Activated CD4-positive, alpha-beta T cell treated with anti-CD3 and anti-CD28 coated beads, Interleukin-2, amount 10 ng/mL, durations not matched to agents 24 days and 14 days (primary cell): Measurements from ENCODE around the gene CSE1L. TPM values are rescaled to one million over a fixed set of nuclear protein-coding genes. Genes with fewer than 3 reads are reported as not detected.
A peak's percentile ranks its signal among the peaks of the same experiment; 100 is the strongest.
"Not testable (repeated sequence)": the region's sequence is repeated elsewhere in the genome, so short reads cannot be mapped to it uniquely, and the experiment has no call there.

Experiments used
- DNase-seq: peaks from one replicate; pipeline ENCODE4 v3.0.0; 2022
- H3K27ac Mint-ChIP-seq: one replicate; pipeline ENCODE4 v1.8.0; 2022; ENCODE audit warnings: mild to moderate bottlenecking, mixed read lengths
- H3K27me3 Mint-ChIP-seq: one replicate; pipeline ENCODE4 v1.8.0; 2022; ENCODE audit warnings: mixed read lengths
- H3K36me3 Mint-ChIP-seq: one replicate; pipeline ENCODE4 v1.8.0; 2022; ENCODE audit warnings: low read depth, mild to moderate bottlenecking, mixed read lengths
- H3K4me1 Mint-ChIP-seq: one replicate; pipeline ENCODE4 v1.8.0; 2021; ENCODE audit warnings: mixed read lengths
- H3K4me3 Mint-ChIP-seq: one replicate; pipeline ENCODE4 v1.8.0; 2022; ENCODE audit warnings: mild to moderate bottlenecking, moderate library complexity, mixed read lengths
- H3K9me3 Mint-ChIP-seq: one replicate; pipeline ENCODE4 v1.8.0; 2021; ENCODE audit warnings: mixed read lengths
- intact Hi-C: fragments of 100-400 bp; cut with micrococcal nuclease; formaldehyde crosslinking; loops from one replicate; pipeline ENCODE4 v1.15.1; 2023
- total RNA-seq: library from RNA; stranded (reverse); gene quantifications from 2 replicates; pipeline ENCODE4 v1.2.3, GENCODE V29; 2022

The CSE1L gene, protein sequence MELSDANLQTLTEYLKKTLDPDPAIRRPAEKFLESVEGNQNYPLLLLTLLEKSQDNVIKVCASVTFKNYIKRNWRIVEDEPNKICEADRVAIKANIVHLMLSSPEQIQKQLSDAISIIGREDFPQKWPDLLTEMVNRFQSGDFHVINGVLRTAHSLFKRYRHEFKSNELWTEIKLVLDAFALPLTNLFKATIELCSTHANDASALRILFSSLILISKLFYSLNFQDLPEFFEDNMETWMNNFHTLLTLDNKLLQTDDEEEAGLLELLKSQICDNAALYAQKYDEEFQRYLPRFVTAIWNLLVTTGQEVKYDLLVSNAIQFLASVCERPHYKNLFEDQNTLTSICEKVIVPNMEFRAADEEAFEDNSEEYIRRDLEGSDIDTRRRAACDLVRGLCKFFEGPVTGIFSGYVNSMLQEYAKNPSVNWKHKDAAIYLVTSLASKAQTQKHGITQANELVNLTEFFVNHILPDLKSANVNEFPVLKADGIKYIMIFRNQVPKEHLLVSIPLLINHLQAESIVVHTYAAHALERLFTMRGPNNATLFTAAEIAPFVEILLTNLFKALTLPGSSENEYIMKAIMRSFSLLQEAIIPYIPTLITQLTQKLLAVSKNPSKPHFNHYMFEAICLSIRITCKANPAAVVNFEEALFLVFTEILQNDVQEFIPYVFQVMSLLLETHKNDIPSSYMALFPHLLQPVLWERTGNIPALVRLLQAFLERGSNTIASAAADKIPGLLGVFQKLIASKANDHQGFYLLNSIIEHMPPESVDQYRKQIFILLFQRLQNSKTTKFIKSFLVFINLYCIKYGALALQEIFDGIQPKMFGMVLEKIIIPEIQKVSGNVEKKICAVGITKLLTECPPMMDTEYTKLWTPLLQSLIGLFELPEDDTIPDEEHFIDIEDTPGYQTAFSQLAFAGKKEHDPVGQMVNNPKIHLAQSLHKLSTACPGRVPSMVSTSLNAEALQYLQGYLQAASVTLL
- 135 and 136 TPM in 2 replicates for total RNA-seq

DNA sequence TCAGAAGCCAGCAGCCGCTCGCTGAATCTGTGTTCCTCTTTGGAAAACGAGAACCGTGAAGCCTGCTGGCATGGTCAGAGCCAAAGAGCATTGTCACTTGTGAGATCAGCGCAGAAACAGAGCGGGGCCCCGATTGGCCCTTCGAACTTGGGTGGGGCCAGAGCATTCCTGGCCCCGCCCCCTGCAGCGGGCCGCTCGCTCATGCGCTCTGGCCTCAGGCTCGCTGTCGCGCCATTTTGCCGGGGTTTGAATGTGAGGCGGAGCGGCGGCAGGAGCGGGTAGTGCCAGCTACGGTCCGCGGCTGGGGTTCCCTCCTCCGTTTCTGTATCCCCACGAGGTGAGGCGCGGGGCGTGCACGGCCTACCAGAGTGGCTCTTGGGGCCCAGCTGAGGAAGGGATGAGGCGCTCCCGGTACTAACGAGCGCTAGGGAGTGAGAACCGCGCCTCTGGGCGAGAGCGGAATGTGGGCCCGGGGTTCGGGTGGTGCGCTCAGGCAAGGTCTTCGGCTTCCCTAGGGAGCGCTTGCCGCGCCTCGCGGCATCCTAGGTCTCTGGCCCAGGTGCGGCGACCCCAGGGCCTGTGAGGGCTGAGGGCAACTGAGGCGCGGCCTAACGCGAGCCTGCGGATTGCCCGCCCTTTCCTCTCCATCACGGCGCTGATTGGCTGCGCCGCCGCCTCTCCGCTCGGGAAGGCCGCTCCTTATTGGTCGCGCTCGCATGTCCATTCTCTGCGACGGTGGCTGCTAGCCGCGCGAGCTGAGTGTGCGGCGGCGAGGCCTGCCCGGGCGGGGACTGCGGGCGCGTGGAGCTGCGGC lies at the start of gene CSE1L:
Gene CSE1L (plus strand): TSS at position 226 of the 814 bp plus-strand sequence. CDS start 12,152 bp downstream, outside the sequence.
- no peaks in the 10 kb centered on the region for H3K27me3 Mint-ChIP-seq
- H3K9me3 Mint-ChIP-seq = no peaks in the 10 kb centered on the region
- H3K36me3 Mint-ChIP-seq = peaks cover 34% of the 10 kb centered on the region
- H3K4me3 Mint-ChIP-seq = peak within 1 kb of the TSS; percentile 99
- H3K27ac Mint-ChIP-seq = peak within 1 kb of the TSS; percentile 100
- peaks cover 28% of the 10 kb centered on the region for H3K4me1 Mint-ChIP-seq
- DNase-seq = peak; percentile 99
- intact Hi-C loops = loop anchor here (1.0 to 10.0 kb wide), 6 partner anchors 125 to 1069 kb away; partner anchors contain the start of genes ARFGEF2, DDX27, PREX1 and STAU1

DNA sequence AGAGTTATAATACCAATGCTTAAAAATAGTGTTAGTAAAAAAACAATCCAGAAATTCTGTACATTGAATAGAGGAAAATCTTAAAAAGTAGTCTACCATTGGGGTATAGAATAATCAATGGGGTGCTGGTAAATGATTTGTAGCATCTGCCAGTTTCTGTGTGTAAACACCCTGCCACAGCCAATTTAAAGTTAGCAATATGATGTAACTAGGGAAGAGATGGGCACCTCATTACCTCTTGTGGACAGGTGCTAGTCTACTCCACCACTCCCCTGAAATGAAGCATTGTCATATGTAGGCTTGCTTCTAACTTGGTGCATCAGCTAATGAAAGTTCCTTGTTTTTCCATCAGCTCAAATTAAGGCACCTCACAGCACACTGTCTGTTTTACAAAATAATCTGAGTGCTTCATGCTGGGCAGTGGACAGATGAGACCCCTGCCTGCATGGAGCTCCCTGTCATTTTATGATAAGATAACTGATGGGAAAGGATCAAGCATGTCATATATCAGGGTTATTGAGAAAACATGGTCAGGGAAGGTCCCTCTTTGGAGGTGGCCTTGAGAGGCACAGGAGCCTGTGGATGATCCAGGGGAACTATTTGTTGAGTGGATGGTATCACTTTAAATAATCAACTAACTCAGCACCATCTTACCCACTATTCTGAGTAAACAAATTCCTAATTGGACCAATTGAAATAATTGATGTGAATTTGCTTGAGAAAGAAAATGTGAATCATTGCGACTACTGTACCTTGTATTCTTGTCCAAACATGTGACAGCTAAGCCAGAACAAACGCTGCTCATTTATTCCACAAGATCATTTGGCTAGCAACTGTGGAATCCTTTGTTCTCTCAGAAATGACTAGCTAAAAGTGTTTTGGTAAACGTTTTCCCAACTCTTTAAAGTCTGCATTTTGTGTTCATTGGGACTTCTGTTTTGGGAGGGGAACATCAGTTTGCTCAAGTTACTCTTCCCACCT lies 45.9 kb upstream of the CSE1L start:
- no peak for DNase-seq
- intact Hi-C loops = no loop called here
- Mint-ChIP-seq H3K4me3 (no peak overlapping the region), H3K27ac (no peak overlapping the region), H3K9me3 (no peaks in the 10 kb centered on the region), H3K36me3 (peaks cover 28% of the 10 kb centered on the region), H3K4me1 (no peaks in the 10 kb centered on the region), H3K27me3 (no peaks in the 10 kb centered on the region)

DNA sequence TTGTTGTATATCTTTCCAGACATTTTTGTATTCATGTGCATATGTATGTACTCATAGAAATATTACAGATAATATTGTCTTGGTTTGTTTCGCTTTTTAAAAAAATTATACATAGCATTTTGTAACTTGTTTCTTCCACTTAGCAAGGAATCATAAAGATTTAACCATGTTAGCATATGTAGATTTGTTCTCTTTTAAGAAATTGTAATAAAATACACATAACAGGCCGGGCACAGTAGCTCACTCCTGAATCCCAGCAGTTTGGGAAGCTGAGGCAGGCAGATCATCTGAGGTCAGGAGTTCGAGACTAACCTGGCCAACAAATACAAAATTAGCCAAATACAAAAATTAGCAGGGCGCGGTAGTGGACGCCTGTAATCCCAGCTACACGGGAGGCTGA lies 44.4 kb upstream of the CSE1L start:
- Mint-ChIP-seq H3K27me3 (no peaks in the 10 kb centered on the region), H3K27ac (no peak overlapping the region), H3K36me3 (peaks cover 30% of the 10 kb centered on the region), H3K4me3 (no peak overlapping the region), H3K9me3 (no peaks in the 10 kb centered on the region), H3K4me1 (no peaks in the 10 kb centered on the region)
- no peak for DNase-seq
- intact Hi-C loops = no loop called here

DNA sequence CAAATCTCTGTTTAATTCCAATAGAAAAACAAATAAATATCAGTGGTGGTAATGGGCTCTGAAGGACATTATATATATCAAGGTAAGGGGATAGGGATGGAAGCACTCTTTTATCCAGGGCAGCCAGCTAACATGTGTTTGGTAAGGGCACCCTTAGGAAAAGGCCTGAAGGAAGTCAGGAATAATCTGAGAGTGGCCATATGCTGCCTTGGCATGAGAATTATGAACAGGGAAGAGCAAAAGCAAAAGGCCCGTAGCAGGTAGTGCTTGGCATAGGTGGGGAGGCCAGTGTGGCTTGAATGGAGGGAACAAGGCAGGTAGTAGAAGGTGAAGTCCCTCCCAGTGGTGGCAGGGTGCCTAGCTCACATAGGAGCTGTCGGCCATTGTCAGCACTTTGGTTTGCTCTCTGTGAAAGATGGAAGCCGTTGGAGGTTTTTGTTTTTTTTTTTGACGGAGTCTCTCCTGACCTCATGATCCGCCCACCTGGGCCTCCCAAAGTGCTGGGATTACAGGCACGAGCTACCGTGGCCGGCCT lies 39.6 kb upstream of the CSE1L start:
- Mint-ChIP-seq H3K36me3 (peaks cover 14% of the 10 kb centered on the region), H3K27me3 (no peaks in the 10 kb centered on the region)

DNA sequence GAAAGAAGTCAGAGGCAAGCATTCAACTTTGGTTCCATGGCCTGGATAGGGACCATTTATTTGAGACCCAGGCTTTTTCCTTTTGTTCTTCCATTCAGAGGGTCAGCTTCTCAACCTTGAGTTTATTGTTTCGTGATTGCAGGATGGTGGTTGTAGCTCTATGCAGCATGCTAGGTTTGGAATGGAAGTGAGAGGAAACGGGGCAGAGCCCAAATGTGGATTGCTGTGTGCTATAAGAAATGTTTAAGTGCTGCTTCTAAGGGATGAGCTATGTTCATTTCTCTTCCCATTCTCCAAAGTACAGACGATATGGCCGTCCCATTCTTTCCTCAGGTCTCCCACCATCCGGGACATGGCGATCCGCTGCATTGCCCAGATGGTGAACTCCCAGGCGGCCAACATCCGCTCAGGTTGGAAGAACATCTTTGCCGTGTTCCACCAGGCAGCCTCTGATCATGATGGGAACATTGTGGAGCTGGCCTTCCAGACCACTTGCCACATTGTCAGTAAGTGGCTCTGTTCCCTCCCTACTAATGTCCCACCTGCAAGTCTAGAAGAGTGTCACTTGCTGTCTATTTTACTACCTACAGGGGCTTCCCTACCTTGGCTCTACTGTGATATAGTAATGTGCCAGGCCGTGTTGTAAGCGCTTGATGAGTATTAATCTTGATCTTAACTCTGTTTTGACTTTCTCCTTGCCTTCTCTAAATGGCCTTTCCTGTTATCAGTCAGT lies 36.0 kb upstream of the CSE1L start:
- Mint-ChIP-seq H3K9me3 (no peaks in the 10 kb centered on the region), H3K27me3 (no peaks in the 10 kb centered on the region), H3K4me3 (no peak overlapping the region), H3K36me3 (peaks cover 33% of the 10 kb centered on the region), H3K4me1 (no peaks in the 10 kb centered on the region), H3K27ac (no peak overlapping the region)
- intact Hi-C loops = no loop called here
- DNase-seq = no peak

More for the DNA sequence above, 39.6 kb upstream of the CSE1L start:
- Mint-ChIP-seq H3K9me3 (no peaks in the 10 kb centered on the region), H3K4me1 (no peaks in the 10 kb centered on the region), H3K27ac (no peak overlapping the region), H3K4me3 (no peak overlapping the region)
- no peak for DNase-seq
- intact Hi-C loops = no loop called here

DNA sequence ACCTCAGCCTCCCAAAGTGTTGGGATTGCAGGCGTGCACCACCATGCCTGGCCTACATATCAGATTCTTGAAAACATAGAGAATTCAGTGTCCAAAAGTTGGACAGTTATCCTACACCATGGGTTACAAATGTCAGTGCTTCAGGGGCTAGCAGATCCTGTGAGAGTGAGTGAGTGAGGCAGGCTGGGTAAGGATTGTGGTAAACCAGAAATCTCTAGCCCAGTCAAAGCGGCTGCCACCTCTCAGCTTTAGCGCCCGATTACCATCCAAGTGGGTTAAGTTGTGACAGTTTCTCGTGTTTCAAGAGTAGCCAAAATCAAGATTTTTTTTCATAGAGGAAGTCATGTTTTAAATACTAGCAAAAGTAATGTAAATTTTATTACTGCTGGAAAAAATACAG lies 21.9 kb upstream of the CSE1L start:
- intact Hi-C loops = no loop called here
- no peaks in the 10 kb centered on the region for H3K9me3 Mint-ChIP-seq
- no peaks in the 10 kb centered on the region for H3K27me3 Mint-ChIP-seq
- H3K4me1 Mint-ChIP-seq = no peaks in the 10 kb centered on the region
- no peak overlapping the region for H3K4me3 Mint-ChIP-seq
- no peak for DNase-seq
- H3K27ac Mint-ChIP-seq = no peak overlapping the region
- H3K36me3 Mint-ChIP-seq = peaks cover 37% of the 10 kb centered on the region

DNA sequence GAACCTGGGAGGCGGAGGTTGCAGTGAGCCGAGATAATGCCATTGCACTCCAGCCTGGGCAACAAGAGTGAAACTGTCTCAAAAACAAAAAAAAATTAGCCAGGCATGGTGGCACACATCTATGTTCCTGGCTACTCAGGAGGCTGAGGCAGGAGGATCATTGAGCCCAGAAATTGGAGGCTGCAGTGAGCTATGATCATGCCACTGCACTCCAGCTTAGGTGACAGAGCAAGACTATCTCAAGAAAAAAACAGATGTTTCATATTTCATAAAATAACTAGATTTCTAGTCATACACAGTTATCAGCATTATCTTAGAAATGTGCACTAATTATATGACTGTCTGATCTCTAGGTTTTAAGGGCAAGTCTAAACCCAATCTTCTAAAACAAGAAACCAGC lies 17.9 kb upstream of the CSE1L start:
- peaks cover 38% of the 10 kb centered on the region for H3K36me3 Mint-ChIP-seq
- DNase-seq, H3K27ac Mint-ChIP-seq, H3K27me3 Mint-ChIP-seq, H3K9me3 Mint-ChIP-seq, H3K4me3 Mint-ChIP-seq, intact Hi-C loops, H3K4me1 Mint-ChIP-seq: not testable (repeated sequence)

DNA sequence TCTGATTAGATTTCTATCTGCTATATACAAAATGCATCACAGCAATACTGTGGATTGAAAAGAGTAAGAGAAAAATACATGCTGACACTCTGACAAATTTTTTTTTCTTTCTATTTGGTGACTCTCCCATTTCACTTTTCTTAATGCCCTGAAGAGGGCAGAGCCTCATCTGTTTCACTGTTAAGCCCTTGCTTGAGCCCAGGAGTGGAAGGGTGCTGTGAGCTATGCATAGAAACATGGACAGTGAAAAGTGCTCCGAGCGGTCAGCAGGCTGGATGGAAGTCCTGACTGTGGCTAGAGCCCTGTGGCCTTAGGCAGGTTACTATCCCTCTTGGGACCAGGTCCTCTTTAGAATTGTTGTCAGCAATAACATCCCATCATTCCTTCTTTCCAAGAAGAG lies 17.4 kb upstream of the CSE1L start:
- Mint-ChIP-seq H3K36me3 (peaks cover 42% of the 10 kb centered on the region), H3K9me3 (no peaks in the 10 kb centered on the region), H3K4me1 (no peaks in the 10 kb centered on the region), H3K27me3 (no peaks in the 10 kb centered on the region), H3K27ac (no peak overlapping the region), H3K4me3 (no peak overlapping the region)
- DNase-seq = no peak
- intact Hi-C loops = no loop called here

DNA sequence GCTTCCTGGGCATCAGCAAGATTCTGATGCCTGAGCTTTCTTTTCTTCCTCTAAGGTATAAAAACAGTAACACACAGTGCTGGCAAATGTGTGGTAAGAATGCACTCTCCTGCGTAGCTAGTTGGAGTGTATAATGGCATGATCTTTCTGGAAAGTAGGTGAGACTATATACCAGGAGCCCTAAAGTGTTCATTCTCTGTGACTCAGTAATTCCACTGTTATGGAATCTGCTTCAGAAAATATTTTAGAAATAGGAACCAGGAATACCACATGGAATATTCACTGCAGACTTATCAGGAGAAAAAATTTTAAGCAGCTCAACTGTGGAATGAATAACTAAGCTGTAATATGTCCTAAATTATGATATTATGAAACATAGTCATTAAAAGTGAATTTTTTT lies 16.9 kb upstream of the CSE1L start:
- no peaks in the 10 kb centered on the region for H3K4me1 Mint-ChIP-seq
- no peaks in the 10 kb centered on the region for H3K9me3 Mint-ChIP-seq
- peaks cover 41% of the 10 kb centered on the region for H3K36me3 Mint-ChIP-seq
- H3K27me3 Mint-ChIP-seq = no peaks in the 10 kb centered on the region
- no peak overlapping the region for H3K4me3 Mint-ChIP-seq
- no peak for DNase-seq
- no peak overlapping the region for H3K27ac Mint-ChIP-seq
- intact Hi-C loops = no loop called here

DNA sequence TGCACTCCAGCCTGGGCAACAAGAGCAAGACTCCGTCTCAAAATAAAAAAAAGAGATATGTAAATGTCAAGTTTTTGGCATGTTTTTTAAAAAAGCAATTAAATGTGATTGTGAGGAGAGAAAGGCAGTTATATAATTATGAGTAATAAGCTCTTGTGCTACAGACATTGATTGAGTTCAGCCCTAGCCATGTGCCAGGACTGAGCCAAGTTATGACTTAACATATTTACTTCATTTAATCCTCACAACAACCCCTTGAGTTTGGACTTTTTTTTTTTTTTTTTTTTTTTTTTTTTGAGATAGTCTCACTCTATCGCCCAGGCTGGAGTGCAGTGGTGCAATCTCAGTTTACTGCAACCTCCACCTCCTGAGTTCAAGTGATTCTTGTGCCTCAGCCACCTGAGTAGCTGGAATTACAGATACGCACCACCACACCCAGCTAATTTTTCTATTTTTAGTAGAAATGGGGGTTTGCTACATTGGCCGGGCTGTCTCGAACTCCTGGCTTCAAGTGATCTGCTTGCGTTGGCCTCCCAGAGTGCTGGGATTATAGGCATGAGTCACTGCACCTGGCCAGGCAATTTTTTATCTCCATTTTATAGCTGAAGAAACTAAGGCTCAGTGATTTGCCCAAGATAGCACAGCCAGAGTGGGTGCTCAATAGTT lies 15.0 kb upstream of the CSE1L start:
- intact Hi-C loops = no loop called here
- Mint-ChIP-seq H3K4me3 (no peak overlapping the region), H3K27ac (no peak overlapping the region), H3K27me3 (no peaks in the 10 kb centered on the region), H3K4me1 (peaks cover 1% of the 10 kb centered on the region), H3K36me3 (peaks cover 35% of the 10 kb centered on the region), H3K9me3 (no peaks in the 10 kb centered on the region)
- no peak for DNase-seq

DNA sequence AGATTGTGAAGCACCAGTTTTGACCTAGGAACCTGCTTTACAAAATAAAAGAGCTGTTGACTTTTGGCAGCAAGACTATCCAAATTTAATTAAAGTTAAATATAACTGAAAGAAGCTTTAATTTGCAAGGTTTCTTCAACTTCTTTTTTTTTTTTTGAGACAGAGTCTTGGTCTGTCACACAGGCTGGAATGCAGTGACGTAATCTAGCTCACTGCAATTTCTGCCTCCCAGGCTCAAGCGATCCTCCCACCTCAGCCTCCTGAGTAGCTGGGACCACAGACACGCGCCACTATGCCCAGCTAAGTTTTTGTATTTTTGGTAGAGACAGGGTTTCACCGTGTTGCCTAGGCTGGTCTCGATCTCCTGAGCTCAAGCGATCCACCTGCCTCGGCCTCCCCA lies 13.7 kb upstream of the CSE1L start:
- no peak for DNase-seq
- peaks cover 1% of the 10 kb centered on the region for H3K4me1 Mint-ChIP-seq
- H3K9me3 Mint-ChIP-seq = no peaks in the 10 kb centered on the region
- H3K4me3 Mint-ChIP-seq = no peak overlapping the region
- peaks cover 33% of the 10 kb centered on the region for H3K36me3 Mint-ChIP-seq
- no peaks in the 10 kb centered on the region for H3K27me3 Mint-ChIP-seq
- intact Hi-C loops = no loop called here
- no peak overlapping the region for H3K27ac Mint-ChIP-seq
